Right lobe of liver (tissue), 4 donors: ENCODE measurements around the gene TWF1.

Experiments used
- POLR2A ChIP-seq: fragments of 450-650 bp; IDR thresholded peaks from one replicate; pipeline ENCODE4 v1.6.1; 2017; ENCODE audit warnings: antibody characterized with exemption, mild to moderate bottlenecking
- TF ChIP-seq, protein P1 (sequence below), 4 donors: fragments of 200-600 bp in 3 of 4; fragments of 450-650 bp in 1 of 4; IDR thresholded peaks; one replicate each; pipeline versions ENCODE4 v1.5.1 to v1.8.0; 2016 to 2022; ENCODE audit warnings: antibody characterized with exemption in 4 of 4, mild to moderate bottlenecking in 2 of 4
- donor health status: DM: no; HTN: no; CAD: no.
- donor health status: DM: no; HTN: no; CAD: no.
- donor health status: DM: no; HTN: yes; CAD: no.

GRCh38 chr12:43836475-43836989 is 30.4 kb upstream of the TWF1 start:
- TF ChIP-seq, protein P1, sequence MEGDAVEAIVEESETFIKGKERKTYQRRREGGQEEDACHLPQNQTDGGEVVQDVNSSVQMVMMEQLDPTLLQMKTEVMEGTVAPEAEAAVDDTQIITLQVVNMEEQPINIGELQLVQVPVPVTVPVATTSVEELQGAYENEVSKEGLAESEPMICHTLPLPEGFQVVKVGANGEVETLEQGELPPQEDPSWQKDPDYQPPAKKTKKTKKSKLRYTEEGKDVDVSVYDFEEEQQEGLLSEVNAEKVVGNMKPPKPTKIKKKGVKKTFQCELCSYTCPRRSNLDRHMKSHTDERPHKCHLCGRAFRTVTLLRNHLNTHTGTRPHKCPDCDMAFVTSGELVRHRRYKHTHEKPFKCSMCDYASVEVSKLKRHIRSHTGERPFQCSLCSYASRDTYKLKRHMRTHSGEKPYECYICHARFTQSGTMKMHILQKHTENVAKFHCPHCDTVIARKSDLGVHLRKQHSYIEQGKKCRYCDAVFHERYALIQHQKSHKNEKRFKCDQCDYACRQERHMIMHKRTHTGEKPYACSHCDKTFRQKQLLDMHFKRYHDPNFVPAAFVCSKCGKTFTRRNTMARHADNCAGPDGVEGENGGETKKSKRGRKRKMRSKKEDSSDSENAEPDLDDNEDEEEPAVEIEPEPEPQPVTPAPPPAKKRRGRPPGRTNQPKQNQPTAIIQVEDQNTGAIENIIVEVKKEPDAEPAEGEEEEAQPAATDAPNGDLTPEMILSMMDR (IDR thresholded peaks at IDR 0.05), result no peak
- no peak for TF ChIP-seq POLR2A
